Stomach (tissue), 9 donors: ENCODE results near the gene AKAP12. TPM values are rescaled to one million over a fixed set of nuclear protein-coding genes. Genes with fewer than 3 reads are reported as not detected.

Experiments used
- DNase-seq, 2 donors: peaks; one replicate each; pipeline versions ENCODE4 v3.0.0 to v3.0.0-alpha.2; 2013 to 2019
- H3K27ac ChIP-seq, 5 donors: fragments of 200-600 bp in 4 of 5; sonication (generic) in 4 of 5; one replicate each; pipeline ENCODE4 v1.5.1; 2013 to 2019; ENCODE audit warnings: mild to moderate bottlenecking in 1 of 5, moderate library complexity in 1 of 5
- H3K27me3 ChIP-seq, 3 donors: fragments of 200-600 bp; sonication (generic); one replicate each; pipeline ENCODE4 v1.5.1; 2017 to 2019; ENCODE audit warnings: mixed run types in 1 of 3
- H3K36me3 ChIP-seq, 4 donors: fragments of 200-600 bp; sonication (generic); 1 replicate in 3 of 4; 2 replicates in 1 of 4; pipeline ENCODE4 v1.5.1; 2016 to 2019
- H3K4me1 ChIP-seq, 4 donors: fragments of 200-600 bp; sonication (generic); one replicate each; pipeline ENCODE4 v1.5.1; 2016 to 2019
- H3K4me3 ChIP-seq, 4 donors: fragments of 200-600 bp; sonication (generic) in 3 of 4; one replicate each; pipeline ENCODE4 v1.5.1; 2016 to 2019; ENCODE audit warnings: mild to moderate bottlenecking in 1 of 4
- H3K9me3 ChIP-seq, 4 donors: fragments of 200-600 bp; sonication (generic); one replicate each; pipeline ENCODE4 v1.5.1; 2016 to 2019
- EP300 ChIP-seq: sonication (generic); formaldehyde crosslinking; IDR thresholded peaks from one replicate; pipeline ENCODE4 v1.6.1; 2017; ENCODE audit warnings: antibody characterized with exemption
- POLR2A ChIP-seq, 4 donors: fragments of 450-650 bp; IDR thresholded peaks; one replicate each; pipeline ENCODE4 v1.6.1; 2016; ENCODE audit warnings: antibody characterized with exemption in 4 of 4, control low read depth in 2 of 4, mild to moderate bottlenecking in 1 of 4, moderate library complexity in 1 of 4
- POLR2AphosphoS5 ChIP-seq, 3 donors: sonication (generic); formaldehyde crosslinking; IDR thresholded peaks; one replicate each; pipeline ENCODE4 v1.6.1; 2016; ENCODE audit warnings: antibody characterized with exemption in 3 of 3
- WGBS, 5 donors: extraction: QIAGEN DNeasy Blood & Tissue Kit in 3 of 5; methylation state at CpG; one replicate each; pipeline versions ENCODE4 v1.1.5 to v1.1.7; 2013 to 2018; 5-methylcytosine and 5-hydroxymethylcytosine counted together
- intact Hi-C: fragments of 100-400 bp; cut with DNase I; formaldehyde crosslinking; loops from one replicate; pipeline ENCODE4 v1.15.1; 2023; ENCODE audit warnings: low total_unique reads
- polyA plus RNA-seq, 3 donors: library from polyadenylated mRNA; stranded (reverse); fragments of 200-250 nt; gene quantifications; one replicate each; pipeline ENCODE4 v1.2.3, GENCODE V29; 2013
- total RNA-seq, 5 donors: library from RNA; depleted of rRNA; stranded (reverse); fragments of >200 nt; gene quantifications; one replicate each; pipeline versions ENCODE4 v1.1.0 to v1.2.3, GENCODE V29; 2014 to 2016
- TF ChIP-seq, protein P1 (sequence below), 7 experiments: fragments of 450-650 bp in 4 of 7; fragments of 200-600 bp in 3 of 7; sonication (generic) in 3 of 7; IDR thresholded peaks; one replicate each; pipeline ENCODE4 v1.5.1; 2016 to 2019; ENCODE audit warnings: antibody characterized with exemption in 7 of 7, control low read depth in 2 of 7, mild to moderate bottlenecking in 1 of 7
- donor health status: healthy with polysubstance abuse.
- donor health status: Bipolar disorder and iron deficiency.
- donor health status: healthy.

AKAP12 gene
- total and polyA plus RNA-seq, 8 donors, result 4.2 to 110 (median 35.0) TPM

DNA sequence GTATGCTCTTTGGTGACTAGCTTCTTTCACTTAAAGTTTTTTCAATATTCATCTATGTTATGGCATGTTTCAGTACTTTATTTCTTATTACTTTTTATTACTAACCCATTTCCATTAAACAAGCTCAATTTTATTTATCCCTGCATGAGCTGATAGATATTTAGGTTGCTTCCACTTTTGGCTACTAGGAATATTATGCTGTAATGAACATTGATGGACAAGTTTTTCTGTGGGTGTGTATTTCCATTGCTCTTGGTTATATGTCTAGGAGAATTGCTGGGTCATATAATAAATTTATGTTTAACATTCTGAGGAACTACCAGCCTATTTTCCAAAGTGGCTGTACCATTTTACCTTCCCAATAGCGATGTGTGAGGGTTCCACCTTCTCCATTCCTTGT, 81.7 kb downstream of the AKAP12 start:
- 94 to 100% (median 96%) methylated on average over 1 of the region's 1 CpG for WGBS, 5 donors
- no peak overlapping the region for H3K4me3 ChIP-seq
- H3K27me3 ChIP-seq, result peaks cover 0 to 7% (median 0%) of the 10 kb centered on the region in 3 donors
- intact Hi-C loops, result loop anchor here (5.0 kb wide), 1 partner anchor 304 kb away; no protein-coding TSS in a partner anchor
- DNase-seq, result no peak
- no peaks in the 10 kb centered on the region for H3K9me3 ChIP-seq
- H3K4me1 ChIP-seq, result peaks cover 20 to 40% (median 28%) of the 10 kb centered on the region in 4 donors
- H3K36me3 ChIP-seq, result no peaks in the 10 kb centered on the region
- TF ChIP-seq EP300, result no peak
- TF ChIP-seq, protein P1, sequence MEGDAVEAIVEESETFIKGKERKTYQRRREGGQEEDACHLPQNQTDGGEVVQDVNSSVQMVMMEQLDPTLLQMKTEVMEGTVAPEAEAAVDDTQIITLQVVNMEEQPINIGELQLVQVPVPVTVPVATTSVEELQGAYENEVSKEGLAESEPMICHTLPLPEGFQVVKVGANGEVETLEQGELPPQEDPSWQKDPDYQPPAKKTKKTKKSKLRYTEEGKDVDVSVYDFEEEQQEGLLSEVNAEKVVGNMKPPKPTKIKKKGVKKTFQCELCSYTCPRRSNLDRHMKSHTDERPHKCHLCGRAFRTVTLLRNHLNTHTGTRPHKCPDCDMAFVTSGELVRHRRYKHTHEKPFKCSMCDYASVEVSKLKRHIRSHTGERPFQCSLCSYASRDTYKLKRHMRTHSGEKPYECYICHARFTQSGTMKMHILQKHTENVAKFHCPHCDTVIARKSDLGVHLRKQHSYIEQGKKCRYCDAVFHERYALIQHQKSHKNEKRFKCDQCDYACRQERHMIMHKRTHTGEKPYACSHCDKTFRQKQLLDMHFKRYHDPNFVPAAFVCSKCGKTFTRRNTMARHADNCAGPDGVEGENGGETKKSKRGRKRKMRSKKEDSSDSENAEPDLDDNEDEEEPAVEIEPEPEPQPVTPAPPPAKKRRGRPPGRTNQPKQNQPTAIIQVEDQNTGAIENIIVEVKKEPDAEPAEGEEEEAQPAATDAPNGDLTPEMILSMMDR (IDR thresholded peaks at IDR 0.05), result no peak
- TF ChIP-seq POLR2AphosphoS5 (IDR thresholded peaks at IDR 0.05), result no peak
- no peak for TF ChIP-seq POLR2A (IDR thresholded peaks at IDR 0.05)
- peak overlapping the region in 1 of 5 donors; percentile 29 for H3K27ac ChIP-seq

DNA sequence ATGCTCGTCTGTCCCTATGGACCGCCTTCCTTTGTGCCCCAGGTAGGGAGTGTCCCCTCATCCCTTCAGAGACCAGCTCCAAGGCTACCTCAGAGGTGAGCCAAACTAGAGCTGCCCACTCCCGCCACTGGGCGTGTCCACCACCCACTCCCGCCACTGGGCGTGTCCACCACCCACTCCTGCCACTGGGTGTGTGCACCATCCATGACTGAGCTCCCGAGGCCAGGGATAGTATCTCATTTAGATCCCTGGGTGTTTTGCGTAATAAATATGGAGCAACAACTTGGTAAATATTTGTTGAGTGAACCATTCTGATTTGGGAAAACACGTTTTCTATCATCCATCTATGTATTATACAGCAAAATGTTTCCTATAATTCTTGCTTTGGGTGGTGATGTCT, 82.8 kb downstream of the AKAP12 start:
- intact Hi-C loops, result loop anchor here (5.0 kb wide), 1 partner anchor 305 kb away; no protein-coding TSS in a partner anchor
- DNase-seq, result no peak

GRCh38 chr6:151323791-151324487, 84.2 kb downstream of the AKAP12 start:
- DNase-seq, result peak; percentile 80 to 95
- Histone ChIP-seq H3K9me3 (no peaks in the 10 kb centered on the region), H3K4me1 (peaks cover 20 to 39% (median 25%) of the 10 kb centered on the region in 4 donors), H3K27me3 (peaks cover 0 to 7% (median 0%) of the 10 kb centered on the region in 3 donors), H3K4me3 (no peak overlapping the region), H3K36me3 (no peaks in the 10 kb centered on the region), H3K27ac (peak overlapping the region in 4 of 5 donors; percentile 64 to 91 (median 67))
- TF ChIP-seq EP300 (peak; percentile 45), POLR2A (IDR thresholded peaks at IDR 0.05) (no peak), POLR2AphosphoS5 (IDR thresholded peaks at IDR 0.05) (peak; percentile 38 to 83 (median 72))
- TF ChIP-seq, protein P1 (IDR thresholded peaks at IDR 0.05), result peak in 6 of 7 experiments; percentile 58 to 98 (median 98)
- intact Hi-C loops, result loop anchor here (5.0 kb wide), 1 partner anchor 307 kb away; no protein-coding TSS in a partner anchor
- 18 to 22% (median 20%) methylated on average over 12 of the region's 12 CpGs for WGBS, 5 donors

More for the DNA sequence above, 82.8 kb downstream of the AKAP12 start:
- Histone ChIP-seq H3K36me3 (no peaks in the 10 kb centered on the region), H3K4me3 (no peak overlapping the region), H3K4me1 (peaks cover 20 to 38% (median 28%) of the 10 kb centered on the region in 4 donors), H3K27ac (peak overlapping the region in 1 of 5 donors; percentile 91), H3K27me3 (peaks cover 0 to 7% (median 0%) of the 10 kb centered on the region in 3 donors), H3K9me3 (no peaks in the 10 kb centered on the region)
- TF ChIP-seq, protein P1 (IDR thresholded peaks at IDR 0.05), result no peak
- TF ChIP-seq POLR2A (IDR thresholded peaks at IDR 0.05) (no peak), EP300 (no peak), POLR2AphosphoS5 (IDR thresholded peaks at IDR 0.05) (no peak)
- 66 to 80% (median 67%) methylated on average over 9 of the region's 9 CpGs for WGBS, 5 donors

- intact Hi-C loops, result loop anchor here (5.0 kb wide), 1 partner anchor 307 kb away; no protein-coding TSS in a partner anchor
- TF ChIP-seq, protein P1 (IDR thresholded peaks at IDR 0.05), result peak in 1 of 7 experiments; percentile 42
- TF ChIP-seq EP300, result no peak
- no peak for TF ChIP-seq POLR2A (IDR thresholded peaks at IDR 0.05)
- peaks cover 0 to 7% (median 0%) of the 10 kb centered on the region in 3 donors for H3K27me3 ChIP-seq
Observed at GRCh38 chr6:151324488-151324825, 84.7 kb downstream of the AKAP12 start.

More at GRCh38 chr6:151324488-151324825, 84.7 kb downstream of the AKAP12 start:
- Histone ChIP-seq H3K36me3 (no peaks in the 10 kb centered on the region), H3K9me3 (no peaks in the 10 kb centered on the region), H3K27ac (peak overlapping the region in 4 of 5 donors; percentile 64 to 91 (median 67)), H3K4me3 (no peak overlapping the region), H3K4me1 (peaks cover 20 to 40% (median 25%) of the 10 kb centered on the region in 4 donors)
- 28 to 35% (median 29%) methylated on average over 6 of the region's 6 CpGs for WGBS, 5 donors
- DNase-seq, result no peak
